B cell (primary cell): ENCODE results near the gene ARHGAP32. TPM values are rescaled to one million over a fixed set of nuclear protein-coding genes. Genes with fewer than 3 reads are reported as not detected.
A peak's percentile ranks its signal among the peaks of the same experiment; 100 is the strongest.

Experiments
- ATAC-seq: fragments of 200-7000 bp; cut with Tn5 transposase; one replicate; pipeline ENCODE4 v1.10.0; 2021; ENCODE audit warnings: low read depth, mild to moderate bottlenecking, moderate number of reproducible peaks, moderate library complexity
- CTCF ChIA-PET: fragments of 350-600 bp; sonication (Branson Sonifier 250); formaldehyde crosslinking; loops from one replicate; lab custom pipeline; 2021; ENCODE audit warnings: antibody characterized with exemption, inconsistent platforms; lab: Charles Lee
- POLR2A ChIA-PET: fragments of 350-600 bp; sonication (Branson Sonifier 250); formaldehyde crosslinking; loops from one replicate; lab custom pipeline; 2021; ENCODE audit warnings: antibody characterized with exemption; lab: Charles Lee
- DNase-seq: peaks from one replicate; pipeline ENCODE4 v3.0.0; 2013
- H2AFZ ChIP-seq: 2 replicates; pipeline ENCODE4 v1.6.1; 2012; ENCODE audit warnings: mild to moderate bottlenecking, low read depth, low read length; ENCODE audit not compliant: insufficient read depth, poor library complexity, severe bottlenecking
- H3K27ac ChIP-seq, 2 donors: 1 replicate in 1 of 2; 2 replicates in 1 of 2; pipeline ENCODE4 v1.5.1; 2012 to 2013; ENCODE audit warnings: low read length in 2 of 2, mild to moderate bottlenecking in 2 of 2, moderate library complexity in 1 of 2
- H3K27me3 ChIP-seq, 4 experiments: fragments of 200-600 bp in 1 of 4; sonication (generic) in 1 of 4; replicated peaks in 1 of 4; 1 replicate in 2 of 4; 2 replicates in 2 of 4; pipeline versions ENCODE4 v1.6.1 to v1.7.0; 2013 to 2016; ENCODE audit warnings: low read length in 3 of 4, mild to moderate bottlenecking in 2 of 4, mixed read lengths in 1 of 4, moderate library complexity in 1 of 4; ENCODE audit not compliant: insufficient read depth in 4 of 4, control insufficient read depth in 3 of 4; ENCODE audit errors: control extremely low read depth in 1 of 4
- H3K36me3 ChIP-seq, 2 experiments: replicated peaks in 1 of 2; 1 replicate in 1 of 2; 2 replicates in 1 of 2; pipeline versions ENCODE4 v1.6.1 to v1.7.1; 2013; ENCODE audit warnings: low read length in 1 of 2; ENCODE audit not compliant: insufficient read depth in 2 of 2, control insufficient read depth in 1 of 2; ENCODE audit errors: control extremely low read depth in 1 of 2, extremely low read depth in 1 of 2
- H3K4me1 ChIP-seq, 2 donors: fragments of 200-600 bp in 1 of 2; sonication (generic) in 1 of 2; 1 replicate in 1 of 2; 2 replicates in 1 of 2; pipeline versions ENCODE4 v1.5.1 to v1.6.1; 2013 to 2017; ENCODE audit warnings: low read length in 2 of 2; ENCODE audit not compliant: control insufficient read depth in 2 of 2, insufficient read depth in 2 of 2
- H3K4me2 ChIP-seq: replicated peaks from 2 replicates; pipeline ENCODE3; 2012; ENCODE audit warnings: mild to moderate bottlenecking, low read depth, low read length; ENCODE audit not compliant: poor library complexity, severe bottlenecking
- H3K4me3 ChIP-seq, 5 experiments: fragments of 200-600 bp in 1 of 5; sonication (generic) in 1 of 5; 1 replicate in 3 of 5; 2 replicates in 2 of 5; pipeline versions ENCODE4 v1.5.1 to v1.7.0; 2011 to 2016; ENCODE audit warnings: low read length in 4 of 5, mild to moderate bottlenecking in 4 of 5, low read depth in 2 of 5, control low read depth in 1 of 5, moderate library complexity in 1 of 5; ENCODE audit not compliant: insufficient read depth in 1 of 5; ENCODE audit errors: control extremely low read depth in 1 of 5, extremely low read depth in 1 of 5
- H3K79me2 ChIP-seq: fragments of 200-600 bp; sonication (generic); one replicate; pipeline ENCODE4 v1.6.0; 2016; ENCODE audit warnings: low read length; ENCODE audit not compliant: control insufficient read depth, insufficient read depth
- H3K9ac ChIP-seq: fragments of 200-600 bp; sonication (generic); 2 replicates; pipeline ENCODE4 v1.6.1; 2017; ENCODE audit warnings: mild to moderate bottlenecking, low read length, moderate library complexity
- H3K9me3 ChIP-seq, 3 donors: one replicate each; pipeline versions ENCODE4 v1.6.1 to v1.7.1; 2013; ENCODE audit warnings: low read length in 2 of 3; ENCODE audit not compliant: control insufficient read depth in 2 of 3, insufficient read depth in 1 of 3; ENCODE audit errors: control extremely low read depth in 1 of 3
- H4K20me1 ChIP-seq: 2 replicates; pipeline ENCODE4 v1.6.0; 2012; ENCODE audit warnings: mild to moderate bottlenecking, low read length; ENCODE audit not compliant: insufficient read depth, control insufficient read depth, poor library complexity, severe bottlenecking
- H3K27ac Mint-ChIP-seq: one replicate; pipeline ENCODE4 v1.8.0; 2021; ENCODE audit warnings: mixed read lengths
- H3K27me3 Mint-ChIP-seq: one replicate; pipeline ENCODE4 v1.8.0; 2021; ENCODE audit warnings: mixed read lengths
- H3K4me1 Mint-ChIP-seq: one replicate; pipeline ENCODE4 v1.8.0; 2021; ENCODE audit warnings: mixed read lengths
- H3K4me3 Mint-ChIP-seq: one replicate; pipeline ENCODE4 v1.8.0; 2021; ENCODE audit warnings: mixed read lengths
- H3K9me3 Mint-ChIP-seq: one replicate; pipeline ENCODE4 v1.8.0; 2022; ENCODE audit warnings: mixed read lengths; ENCODE audit not compliant: insufficient read depth
- CTCF ChIP-seq: fragments of 200-600 bp; IDR thresholded peaks from one replicate; pipeline ENCODE4 v1.8.0; 2022; ENCODE audit warnings: antibody characterized with exemption, mild to moderate bottlenecking
- EZH2 ChIP-seq: IDR thresholded peaks from 2 replicates; pipeline ENCODE4 v1.6.1; 2012; ENCODE audit warnings: borderline replicate concordance, low read depth, mild to moderate bottlenecking, moderate library complexity, low read length; ENCODE audit not compliant: insufficient read depth, poor library complexity, severe bottlenecking
- WGBS: methylation state at CpG from one replicate; pipeline ENCODE4 v1.1.5; 2013; ENCODE audit warnings: missing lambda C conversion rate; ENCODE audit not compliant: insufficient coverage; 5-methylcytosine and 5-hydroxymethylcytosine counted together
- intact Hi-C: fragments of 100-400 bp; cut with micrococcal nuclease; formaldehyde crosslinking; loops from one replicate; pipeline ENCODE4 v1.10.0; 2022
- polyA plus RNA-seq: library from polyadenylated mRNA; depleted of rRNA; stranded (reverse); fragments of >200 nt; gene quantifications from 2 replicates; pipeline ENCODE4 v1.2.3, GENCODE V29; 2012
- total RNA-seq, 2 donors: library from RNA; stranded (reverse); fragments of 120-200 nt in 1 of 2; gene quantifications; 1 replicate in 1 of 2; 2 replicates in 1 of 2; pipeline versions ENCODE4 v1.2.3 to v1.2.4, GENCODE V29; 2013 to 2022

Gene ARHGAP32
- total and polyA plus RNA-seq, 2 donors (not counting 1 experiment from before 2014, with no cell fraction given) = 4.4 to 10.6 TPM

- ATAC-seq = peak; percentile 90
Measured at GRCh38 chr11:128928400-128928799, 263.7 kb downstream of the ARHGAP32 start.

More at GRCh38 chr11:128928400-128928799, 263.7 kb downstream of the ARHGAP32 start:
- peak overlapping the region; percentile 59 for H3K27ac Mint-ChIP-seq
- 46% methylated on average over 3 of the region's 5 CpGs for WGBS
- ChIA-PET CTCF (interaction anchor here (0.8 to 1.8 kb wide), 6 partner anchors 24 to 771 kb away, joined by 3 to 8 read pairs (median 4); no protein-coding TSS in a partner anchor), POLR2A (interaction anchor here (0.6 kb wide), 1 partner anchor 235 kb away, joined by 4 read pairs; no protein-coding TSS in a partner anchor)
- Histone ChIP-seq H3K4me1 (peaks cover 7 to 11% of the 10 kb centered on the region in 2 donors), H3K4me2 (peak overlapping the region; percentile 43), H4K20me1 (no peaks in the 10 kb centered on the region), H3K27me3 (peaks cover 0 to 31% (median 0%) of the 10 kb centered on the region in 4 experiments), H3K79me2 (no peaks in the 10 kb centered on the region), H3K36me3 (no peaks in the 10 kb centered on the region), H3K4me3 (peak overlapping the region in 1 of 5 experiments; percentile 33), H3K9me3 (peaks cover 0 to 12% (median 0%) of the 10 kb centered on the region in 3 donors), H2AFZ (peak overlapping the region; percentile 59), H3K27ac (no peak overlapping the region), H3K9ac (peak overlapping the region; percentile 27)
- H3K4me3 Mint-ChIP-seq = peak overlapping the region; percentile 60
- intact Hi-C loops = no loop called here
- peak; percentile 62 for DNase-seq
- H3K9me3 Mint-ChIP-seq = no peaks in the 10 kb centered on the region
- TF ChIP-seq EZH2 = no peak
- no peak for TF ChIP-seq CTCF
- H3K4me1 Mint-ChIP-seq = peaks cover 15% of the 10 kb centered on the region
- peaks cover 14% of the 10 kb centered on the region for H3K27me3 Mint-ChIP-seq
